B cell (primary cell): ENCODE measurements around the gene SPTAN1. TPM values are rescaled to one million over a fixed set of nuclear protein-coding genes. Genes with fewer than 3 reads are reported as not detected.

Experiments used
- ATAC-seq: fragments of 200-7000 bp; cut with Tn5 transposase; one replicate; pipeline ENCODE4 v1.10.0; 2021; ENCODE audit warnings: low read depth, mild to moderate bottlenecking, moderate number of reproducible peaks, moderate library complexity
- CTCF ChIA-PET: fragments of 350-600 bp; sonication (Branson Sonifier 250); formaldehyde crosslinking; loops from one replicate; lab custom pipeline; 2021; ENCODE audit warnings: antibody characterized with exemption, inconsistent platforms; lab: Charles Lee
- POLR2A ChIA-PET: fragments of 350-600 bp; sonication (Branson Sonifier 250); formaldehyde crosslinking; loops from one replicate; lab custom pipeline; 2021; ENCODE audit warnings: antibody characterized with exemption; lab: Charles Lee
- DNase-seq: peaks from one replicate; pipeline ENCODE4 v3.0.0; 2013
- H2AFZ ChIP-seq: 2 replicates; pipeline ENCODE4 v1.6.1; 2012; ENCODE audit warnings: mild to moderate bottlenecking, low read depth, low read length; ENCODE audit not compliant: insufficient read depth, poor library complexity, severe bottlenecking
- H3K27ac ChIP-seq, 2 donors: 1 replicate in 1 of 2; 2 replicates in 1 of 2; pipeline ENCODE4 v1.5.1; 2012 to 2013; ENCODE audit warnings: low read length in 2 of 2, mild to moderate bottlenecking in 2 of 2, moderate library complexity in 1 of 2
- H3K27me3 ChIP-seq, 4 experiments: fragments of 200-600 bp in 1 of 4; sonication (generic) in 1 of 4; replicated peaks in 1 of 4; 1 replicate in 2 of 4; 2 replicates in 2 of 4; pipeline versions ENCODE4 v1.6.1 to v1.7.0; 2013 to 2016; ENCODE audit warnings: low read length in 3 of 4, mild to moderate bottlenecking in 2 of 4, mixed read lengths in 1 of 4, moderate library complexity in 1 of 4; ENCODE audit not compliant: insufficient read depth in 4 of 4, control insufficient read depth in 3 of 4; ENCODE audit errors: control extremely low read depth in 1 of 4
- H3K36me3 ChIP-seq, 2 experiments: replicated peaks in 1 of 2; 1 replicate in 1 of 2; 2 replicates in 1 of 2; pipeline versions ENCODE4 v1.6.1 to v1.7.1; 2013; ENCODE audit warnings: low read length in 1 of 2; ENCODE audit not compliant: insufficient read depth in 2 of 2, control insufficient read depth in 1 of 2; ENCODE audit errors: control extremely low read depth in 1 of 2, extremely low read depth in 1 of 2
- H3K4me1 ChIP-seq, 2 donors: fragments of 200-600 bp in 1 of 2; sonication (generic) in 1 of 2; 1 replicate in 1 of 2; 2 replicates in 1 of 2; pipeline versions ENCODE4 v1.5.1 to v1.6.1; 2013 to 2017; ENCODE audit warnings: low read length in 2 of 2; ENCODE audit not compliant: control insufficient read depth in 2 of 2, insufficient read depth in 2 of 2
- H3K4me2 ChIP-seq: replicated peaks from 2 replicates; pipeline ENCODE3; 2012; ENCODE audit warnings: mild to moderate bottlenecking, low read depth, low read length; ENCODE audit not compliant: poor library complexity, severe bottlenecking
- H3K4me3 ChIP-seq, 5 experiments: fragments of 200-600 bp in 1 of 5; sonication (generic) in 1 of 5; 1 replicate in 3 of 5; 2 replicates in 2 of 5; pipeline versions ENCODE4 v1.5.1 to v1.7.0; 2011 to 2016; ENCODE audit warnings: low read length in 4 of 5, mild to moderate bottlenecking in 4 of 5, low read depth in 2 of 5, control low read depth in 1 of 5, moderate library complexity in 1 of 5; ENCODE audit not compliant: insufficient read depth in 1 of 5; ENCODE audit errors: control extremely low read depth in 1 of 5, extremely low read depth in 1 of 5
- H3K79me2 ChIP-seq: fragments of 200-600 bp; sonication (generic); one replicate; pipeline ENCODE4 v1.6.0; 2016; ENCODE audit warnings: low read length; ENCODE audit not compliant: control insufficient read depth, insufficient read depth
- H3K9ac ChIP-seq: fragments of 200-600 bp; sonication (generic); 2 replicates; pipeline ENCODE4 v1.6.1; 2017; ENCODE audit warnings: mild to moderate bottlenecking, low read length, moderate library complexity
- H3K9me3 ChIP-seq, 3 donors: one replicate each; pipeline versions ENCODE4 v1.6.1 to v1.7.1; 2013; ENCODE audit warnings: low read length in 2 of 3; ENCODE audit not compliant: control insufficient read depth in 2 of 3, insufficient read depth in 1 of 3; ENCODE audit errors: control extremely low read depth in 1 of 3
- H4K20me1 ChIP-seq: 2 replicates; pipeline ENCODE4 v1.6.0; 2012; ENCODE audit warnings: mild to moderate bottlenecking, low read length; ENCODE audit not compliant: insufficient read depth, control insufficient read depth, poor library complexity, severe bottlenecking
- H3K27ac Mint-ChIP-seq: one replicate; pipeline ENCODE4 v1.8.0; 2021; ENCODE audit warnings: mixed read lengths
- H3K27me3 Mint-ChIP-seq: one replicate; pipeline ENCODE4 v1.8.0; 2021; ENCODE audit warnings: mixed read lengths
- H3K4me1 Mint-ChIP-seq: one replicate; pipeline ENCODE4 v1.8.0; 2021; ENCODE audit warnings: mixed read lengths
- H3K4me3 Mint-ChIP-seq: one replicate; pipeline ENCODE4 v1.8.0; 2021; ENCODE audit warnings: mixed read lengths
- H3K9me3 Mint-ChIP-seq: one replicate; pipeline ENCODE4 v1.8.0; 2022; ENCODE audit warnings: mixed read lengths; ENCODE audit not compliant: insufficient read depth
- CTCF ChIP-seq: fragments of 200-600 bp; IDR thresholded peaks from one replicate; pipeline ENCODE4 v1.8.0; 2022; ENCODE audit warnings: antibody characterized with exemption, mild to moderate bottlenecking
- EZH2 ChIP-seq: IDR thresholded peaks from 2 replicates; pipeline ENCODE4 v1.6.1; 2012; ENCODE audit warnings: borderline replicate concordance, low read depth, mild to moderate bottlenecking, moderate library complexity, low read length; ENCODE audit not compliant: insufficient read depth, poor library complexity, severe bottlenecking
- WGBS: methylation state at CpG from one replicate; pipeline ENCODE4 v1.1.5; 2013; ENCODE audit warnings: missing lambda C conversion rate; ENCODE audit not compliant: insufficient coverage; 5-methylcytosine and 5-hydroxymethylcytosine counted together
- intact Hi-C: fragments of 100-400 bp; cut with micrococcal nuclease; formaldehyde crosslinking; loops from one replicate; pipeline ENCODE4 v1.10.0; 2022
- polyA plus RNA-seq: library from polyadenylated mRNA; depleted of rRNA; stranded (reverse); fragments of >200 nt; gene quantifications from 2 replicates; pipeline ENCODE4 v1.2.3, GENCODE V29; 2012
- total RNA-seq, 2 donors: library from RNA; stranded (reverse); fragments of 120-200 nt in 1 of 2; gene quantifications; 1 replicate in 1 of 2; 2 replicates in 1 of 2; pipeline versions ENCODE4 v1.2.3 to v1.2.4, GENCODE V29; 2013 to 2022

SPTAN1 gene
- total and polyA plus RNA-seq, 2 donors (not counting 1 experiment from before 2014, with no cell fraction given), result 129 to 351 TPM

- no peaks in the 10 kb centered on the region for H3K79me2 ChIP-seq
- TF ChIP-seq CTCF (no peak), EZH2 (no peak)
- H4K20me1 ChIP-seq, result no peaks in the 10 kb centered on the region
- H3K27me3 Mint-ChIP-seq, result no peaks in the 10 kb centered on the region
- H3K27ac ChIP-seq, result no peak overlapping the region
- H3K27me3 ChIP-seq, result no peaks in the 10 kb centered on the region
- H3K4me2 ChIP-seq, result no peak overlapping the region
- H3K36me3 ChIP-seq, result peaks cover 16 to 84% of the 10 kb centered on the region in 2 experiments
- no peak for ATAC-seq
- H3K27ac Mint-ChIP-seq, result no peak overlapping the region
- ChIA-PET CTCF (no interaction called here), POLR2A (no interaction called here)
- H3K9me3 ChIP-seq, result no peaks in the 10 kb centered on the region
- no peaks in the 10 kb centered on the region for H3K4me1 Mint-ChIP-seq
- WGBS, result 99% methylated on average over 15 of the region's 16 CpGs
- intact Hi-C loops, result no loop called here
- H2AFZ ChIP-seq, result no peak overlapping the region
- H3K9me3 Mint-ChIP-seq, result no peaks in the 10 kb centered on the region
- H3K9ac ChIP-seq, result no peak overlapping the region
- H3K4me1 ChIP-seq, result no peaks in the 10 kb centered on the region
- no peak overlapping the region for H3K4me3 ChIP-seq
- no peak overlapping the region for H3K4me3 Mint-ChIP-seq
- DNase-seq, result no peak
These were observed 55.4 kb downstream of the SPTAN1 start for GRCh38 chr9:128607642-128608350.

DNA sequence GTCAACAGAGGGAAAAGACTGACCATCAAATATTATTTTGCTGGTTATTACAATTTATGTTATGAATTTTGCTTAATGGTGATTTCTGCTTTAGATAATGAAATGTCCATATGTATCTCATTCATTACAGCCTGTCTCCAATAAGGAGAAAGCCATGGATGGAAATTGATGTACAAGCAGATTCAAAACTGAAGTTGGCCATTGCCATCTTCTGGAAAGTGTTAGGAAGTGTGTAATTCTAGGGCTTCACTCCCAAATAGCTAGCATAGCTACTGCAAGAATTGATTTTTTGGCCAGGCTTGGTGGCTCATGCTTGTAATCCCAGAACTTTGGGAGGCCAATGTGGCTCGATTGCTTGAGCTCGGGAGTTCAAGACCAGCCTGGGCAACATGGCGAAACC lies 58.5 kb downstream of the SPTAN1 start:
- Histone ChIP-seq H3K9me3 (no peaks in the 10 kb centered on the region), H4K20me1 (no peaks in the 10 kb centered on the region), H3K9ac (no peak overlapping the region), H3K27me3 (no peaks in the 10 kb centered on the region), H3K36me3 (peaks cover 19 to 86% of the 10 kb centered on the region in 2 experiments), H3K79me2 (no peaks in the 10 kb centered on the region), H3K4me2 (no peak overlapping the region), H2AFZ (no peak overlapping the region), H3K4me3 (no peak overlapping the region), H3K27ac (no peak overlapping the region), H3K4me1 (no peaks in the 10 kb centered on the region)
- no peaks in the 10 kb centered on the region for H3K27me3 Mint-ChIP-seq
- no peaks in the 10 kb centered on the region for H3K4me1 Mint-ChIP-seq
- intact Hi-C loops, result no loop called here
- H3K4me3 Mint-ChIP-seq, result no peak overlapping the region
- no peak for TF ChIP-seq EZH2
- TF ChIP-seq CTCF, result no peak
- POLR2A ChIA-PET, result no interaction called here
- no peak for ATAC-seq
- DNase-seq, result no peak
- H3K9me3 Mint-ChIP-seq, result no peaks in the 10 kb centered on the region
- no peak overlapping the region for H3K27ac Mint-ChIP-seq
- 100% methylated on average over 2 of the region's 3 CpGs for WGBS
- CTCF ChIA-PET, result interaction anchor here (0.7 to 1.1 kb wide), 2 partner anchors 17 to 191 kb away, joined by 3 read pairs; partner anchors contain the start of gene CERCAM
